A549 (cell line): ENCODE results near the gene TFAP2B. TPM values are rescaled to one million over a fixed set of nuclear protein-coding genes. Genes with fewer than 3 reads are reported as not detected.

Experiments used
- ATAC-seq, 2 experiments: fragments of 200-7000 bp in 1 of 2; fragments of >200 bp in 1 of 2; cut with Nextera tagmentation in 1 of 2; cut with Tn5 transposase in 1 of 2; 3 replicates each; pipeline versions ENCODE4 v1.8.0 to v1.9.1; 2018 to 2020; ENCODE audit warnings: mild to moderate bottlenecking in 1 of 2, moderate library complexity in 1 of 2
- CTCF ChIA-PET: fragments of 300-600 bp; sonication (Branson Sonifier 250); formaldehyde crosslinking; extraction: SDS; loops from one replicate; lab custom pipeline; 2021; ENCODE audit warnings: antibody characterized with exemption, inconsistent platforms; lab: Yijun Ruan, JAX
- POLR2A ChIA-PET: fragments of 350-600 bp; formaldehyde crosslinking; extraction: SDS; loops from one replicate; lab custom pipeline; 2021; ENCODE audit warnings: antibody characterized with exemption, inconsistent platforms; lab: Yijun Ruan, JAX
- DNase-seq, 2 experiments: peaks; one replicate each; pipeline versions ENCODE4 v3.0.0 to v3.0.0-alpha.2; 2011 to 2016; ENCODE audit warnings: low read depth in 1 of 2, low spot score in 1 of 2
- FAIRE-seq: peaks from 2 replicates; lab custom pipeline; 2011; peaks lifted over from hg19 to GRCh38; lab: Jason Lieb, UNC
- H3K27ac ChIP-seq, 2 experiments: fragments of >200 bp; sonication (Bioruptor Twin); formaldehyde crosslinking; 3 replicates each; pipeline ENCODE4 v1.5.1; 2016 to 2017
- H3K4me1 ChIP-seq: fragments of >200 bp; sonication (Bioruptor Twin); formaldehyde crosslinking; 3 replicates; pipeline ENCODE4 v1.6.1; 2016
- H3K4me2 ChIP-seq: fragments of >200 bp; sonication (Bioruptor Twin); formaldehyde crosslinking; 3 replicates; pipeline ENCODE4 v1.6.1; 2016
- H3K4me3 ChIP-seq: fragments of >200 bp; sonication (Bioruptor Twin); formaldehyde crosslinking; 3 replicates; pipeline ENCODE4 v1.5.1; 2016
- H3K9me3 ChIP-seq: fragments of >200 bp; sonication (Bioruptor Twin); formaldehyde crosslinking; 3 replicates; pipeline ENCODE4 v1.6.1; 2016
- CBX2 ChIP-seq: fragments of 200-600 bp; sonication (generic); IDR thresholded peaks from 2 replicates; pipeline ENCODE4 v1.6.1; 2016; ENCODE audit warnings: low read depth, mild to moderate bottlenecking, borderline replicate concordance
- CEBPB ChIP-seq, 2 experiments: fragments of >200 bp in 1 of 2; sonication (Bioruptor Twin) in 1 of 2; formaldehyde crosslinking in 1 of 2; IDR thresholded peaks; 2 replicates each; pipeline ENCODE4 v1.6.1; 2012 to 2016
- CHD4 ChIP-seq: fragments of 200-600 bp; sonication (generic); IDR thresholded peaks from 2 replicates; pipeline ENCODE4 v1.6.1; 2016; ENCODE audit warnings: antibody characterized with exemption, mild to moderate bottlenecking, borderline replicate concordance
- EHF ChIP-seq: fragments of 250-450 bp; sonication (Bioruptor Pico); IDR thresholded peaks from 2 replicates; pipeline ENCODE4 v1.5.0; 2020; ENCODE audit warnings: mild to moderate bottlenecking
- EHMT2 ChIP-seq: fragments of 200-600 bp; sonication (generic); IDR thresholded peaks from 2 replicates; pipeline ENCODE4 v1.6.1; 2016; ENCODE audit warnings: antibody characterized with exemption, low read depth, mild to moderate bottlenecking, moderate library complexity
- ESRRA ChIP-seq: fragments of 150-350 bp; IDR thresholded peaks from 2 replicates; pipeline ENCODE4 v1.6.1; 2014; ENCODE audit warnings: mild to moderate bottlenecking, low read length, borderline replicate concordance
- FOXS1 ChIP-seq: fragments of 250-450 bp; sonication (Bioruptor Pico); IDR thresholded peaks from 2 replicates; pipeline ENCODE4 v1.5.0; 2020; ENCODE audit warnings: mild to moderate bottlenecking, moderate library complexity
- HDAC2 ChIP-seq: fragments of 200-600 bp; sonication (generic); IDR thresholded peaks from 2 replicates; pipeline ENCODE4 v1.6.1; 2016
- HES2 ChIP-seq: fragments of >200 bp; sonication (Bioruptor Twin); formaldehyde crosslinking; IDR thresholded peaks from 2 replicates; pipeline ENCODE4 v1.6.1; 2016
- HOXB13 ChIP-seq: fragments of 250-450 bp; sonication (Bioruptor Pico); IDR thresholded peaks from 2 replicates; pipeline ENCODE4 v1.5.0; 2020; ENCODE audit warnings: low read depth, mild to moderate bottlenecking, moderate library complexity
- HOXB5 ChIP-seq: fragments of 250-450 bp; sonication (Bioruptor Pico); IDR thresholded peaks from 2 replicates; pipeline ENCODE4 v1.5.0; 2020; ENCODE audit warnings: mild to moderate bottlenecking, moderate library complexity
- JUNB ChIP-seq: fragments of >200 bp; sonication (Bioruptor Twin); formaldehyde crosslinking; IDR thresholded peaks from 2 replicates; pipeline ENCODE4 v1.6.1; 2016
- KDM5A ChIP-seq: fragments of 200-600 bp; sonication (generic); IDR thresholded peaks from 2 replicates; pipeline ENCODE4 v1.6.1; 2016; ENCODE audit warnings: antibody characterized with exemption, mild to moderate bottlenecking
- NPAS2 ChIP-seq: fragments of 250-450 bp; sonication (Bioruptor Pico); IDR thresholded peaks from 2 replicates; pipeline ENCODE4 v1.8.0; 2022; ENCODE audit warnings: mild to moderate bottlenecking, moderate library complexity, borderline replicate concordance
- NR3C1 ChIP-seq: fragments of >200 bp; sonication (Bioruptor Twin); formaldehyde crosslinking; IDR thresholded peaks from 3 replicates; pipeline ENCODE4 v1.6.1; 2017
- PHF8 ChIP-seq: fragments of 200-600 bp; sonication (generic); IDR thresholded peaks from 2 replicates; pipeline ENCODE4 v1.6.1; 2016; ENCODE audit warnings: low read depth, mild to moderate bottlenecking, antibody characterized with exemption, moderate library complexity, borderline replicate concordance
- POLR2A ChIP-seq: IDR thresholded peaks from 2 replicates; pipeline ENCODE4 v1.6.1; 2012; ENCODE audit warnings: mild to moderate bottlenecking, low read length
- POLR2AphosphoS2 ChIP-seq: conservative IDR thresholded peaks from 2 replicates; pipeline ENCODE4 v1.6.1; 2012; ENCODE audit warnings: low read length, improper control_type of control experiment, inconsistent platforms
- RAD21 ChIP-seq, 2 experiments: fragments of >200 bp in 1 of 2; sonication (Bioruptor Twin) in 1 of 2; formaldehyde crosslinking in 1 of 2; IDR thresholded peaks in 1 of 2; conservative IDR thresholded peaks in 1 of 2; 2 replicates in 1 of 2; 3 replicates in 1 of 2; pipeline ENCODE4 v1.6.1; 2012 to 2018; ENCODE audit warnings: inconsistent platforms in 1 of 2
- RCOR1 ChIP-seq: fragments of 150-350 bp; IDR thresholded peaks from 2 replicates; pipeline ENCODE4 v1.6.1; 2014; ENCODE audit warnings: antibody characterized with exemption, low read length, low read depth
- RNF2 ChIP-seq: fragments of 200-600 bp; sonication (generic); IDR thresholded peaks from 2 replicates; pipeline ENCODE4 v1.6.1; 2016; ENCODE audit warnings: low read depth, mild to moderate bottlenecking, antibody characterized with exemption, moderate library complexity, borderline replicate concordance
- SMC3 ChIP-seq: fragments of >200 bp; sonication (Bioruptor Twin); formaldehyde crosslinking; IDR thresholded peaks from 3 replicates; pipeline ENCODE4 v1.6.1; 2018; ENCODE audit warnings: inconsistent platforms
- SREBF2 ChIP-seq: fragments of 450-650 bp; IDR thresholded peaks from 2 replicates; pipeline ENCODE4 v1.6.1; 2014; ENCODE audit warnings: mild to moderate bottlenecking, moderate library complexity
- ZC3H11A ChIP-seq: fragments of 450-650 bp; IDR thresholded peaks from 2 replicates; pipeline ENCODE4 v1.6.1; 2014; ENCODE audit warnings: antibody characterized with exemption, mild to moderate bottlenecking
- ZNF302 ChIP-seq: fragments of 250-450 bp; sonication (Bioruptor Pico); IDR thresholded peaks from 2 replicates; pipeline ENCODE4 v1.9.0; 2021; ENCODE audit warnings: inconsistent platforms, mild to moderate bottlenecking, moderate library complexity
- ZSCAN20 ChIP-seq: fragments of 250-450 bp; sonication (Bioruptor Pico); IDR thresholded peaks from 2 replicates; pipeline ENCODE4 v1.8.0; 2022; ENCODE audit warnings: mild to moderate bottlenecking, moderate library complexity
- WGBS: methylation state at CpG from one replicate; pipeline ENCODE4 v1.1.6; 2017; ENCODE audit errors: missing lambda C conversion rate; 5-methylcytosine and 5-hydroxymethylcytosine counted together
- polyA plus RNA-seq, 4 experiments: library from polyadenylated mRNA; depleted of rRNA in 3 of 4; stranded (reverse); fragments of >200 nt; fragmentation: RNase III in 1 of 4; extraction: RNeasy Plus Mini Kit Qiagen cat#74134 plus additional on column Dnase treatment in 1 of 4; gene quantifications; 2 replicates in 3 of 4; 3 replicates in 1 of 4; pipeline ENCODE4 v1.2.3, GENCODE V29; 2011 to 2017
- TF ChIP-seq, protein P1 (sequence below): fragments of 150-350 bp; IDR thresholded peaks from 2 replicates; pipeline ENCODE4 v1.6.1; 2014; ENCODE audit warnings: low read depth, mild to moderate bottlenecking, low read length
- TF ChIP-seq, protein P2 (sequence below): IDR thresholded peaks from 2 replicates; pipeline ENCODE4 v1.6.1; 2012
- TF ChIP-seq, protein P3 (sequence below): fragments of 250-450 bp; sonication (Bioruptor Pico); IDR thresholded peaks from 2 replicates; pipeline ENCODE4 v1.5.0; 2020; ENCODE audit warnings: low read depth, mild to moderate bottlenecking, moderate library complexity

TFAP2B gene
- polyA plus RNA-seq, 2 of the 4 experiments (the other 2 are of a cell fraction) = not detected

- TF ChIP-seq ESRRA = no peak
Measured at GRCh38 chr6:50840112-50840810, 21.6 kb downstream of the TFAP2B start (continued).

GRCh38 chr6:50840811-50841192 is 22.1 kb downstream of the TFAP2B start:
- POLR2A ChIA-PET = no interaction called here
- no peak overlapping the region for H3K4me3 ChIP-seq
- H3K27ac ChIP-seq = no peak overlapping the region
- FAIRE-seq = no peak
- no peaks in the 10 kb centered on the region for H3K4me1 ChIP-seq
- DNase-seq = no peak
- TF ChIP-seq SREBF2 = no peak
- TF ChIP-seq HDAC2 = no peak
- no peak for TF ChIP-seq SMC3
- no peak for TF ChIP-seq ZNF302 (CRISPR knock-in tag)
- TF ChIP-seq CBX2 = no peak
- TF ChIP-seq, protein P1, sequence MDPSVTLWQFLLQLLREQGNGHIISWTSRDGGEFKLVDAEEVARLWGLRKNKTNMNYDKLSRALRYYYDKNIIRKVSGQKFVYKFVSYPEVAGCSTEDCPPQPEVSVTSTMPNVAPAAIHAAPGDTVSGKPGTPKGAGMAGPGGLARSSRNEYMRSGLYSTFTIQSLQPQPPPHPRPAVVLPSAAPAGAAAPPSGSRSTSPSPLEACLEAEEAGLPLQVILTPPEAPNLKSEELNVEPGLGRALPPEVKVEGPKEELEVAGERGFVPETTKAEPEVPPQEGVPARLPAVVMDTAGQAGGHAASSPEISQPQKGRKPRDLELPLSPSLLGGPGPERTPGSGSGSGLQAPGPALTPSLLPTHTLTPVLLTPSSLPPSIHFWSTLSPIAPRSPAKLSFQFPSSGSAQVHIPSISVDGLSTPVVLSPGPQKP = no peak
- no peak for TF ChIP-seq POLR2AphosphoS2
- ATAC-seq = no peak
- H3K9me3 ChIP-seq = no peaks in the 10 kb centered on the region
- 75% methylated on average over 18 of the region's 18 CpGs for WGBS
- no peak overlapping the region for H3K4me2 ChIP-seq
- CTCF ChIA-PET = no interaction called here

DNA sequence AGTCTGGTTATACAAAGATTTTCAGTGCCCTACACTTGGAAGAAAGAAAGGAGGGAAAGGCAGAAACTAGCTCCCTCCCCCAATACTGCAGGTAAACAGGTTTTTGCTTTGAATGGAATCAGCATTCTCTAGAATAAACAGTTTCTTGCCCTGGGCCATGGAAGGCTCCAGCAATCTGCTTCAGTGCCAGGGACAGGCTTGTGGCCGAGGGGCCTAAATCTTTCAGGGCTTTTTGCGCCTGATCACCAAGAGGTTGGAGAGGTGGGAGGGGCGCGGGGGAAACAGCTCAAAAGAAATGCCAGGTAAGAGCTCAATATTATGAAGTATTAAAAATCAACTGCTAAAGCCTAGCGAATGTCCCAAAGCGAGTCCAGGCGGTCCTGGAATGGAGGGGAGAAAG is 23.8 kb downstream of the TFAP2B start:
- DNase-seq = no peak
- Histone ChIP-seq H3K27ac (no peak overlapping the region), H3K4me2 (no peak overlapping the region), H3K4me3 (no peak overlapping the region), H3K9me3 (no peaks in the 10 kb centered on the region), H3K4me1 (no peaks in the 10 kb centered on the region)
- FAIRE-seq = no peak
- TF ChIP-seq RNF2 (no peak), EHF (CRISPR knock-in tag) (no peak), ZSCAN20 (CRISPR knock-in tag) (no peak), POLR2A (no peak), PHF8 (no peak), ZC3H11A (no peak)
- ATAC-seq = no peak
- WGBS = 49% methylated on average over 7 of the region's 7 CpGs
- POLR2A ChIA-PET = no interaction called here
- CTCF ChIA-PET = no interaction called here

- Histone ChIP-seq H3K4me1 (no peaks in the 10 kb centered on the region), H3K4me2 (no peak overlapping the region), H3K27ac (no peak overlapping the region), H3K4me3 (no peak overlapping the region), H3K9me3 (no peaks in the 10 kb centered on the region)
- ChIA-PET CTCF (no interaction called here), POLR2A (no interaction called here)
- no peak for DNase-seq
- ATAC-seq = no peak
- WGBS = 65% methylated on average over 27 of the region's 32 CpGs
- TF ChIP-seq RCOR1 (no peak), HES2 (no peak), EHF (CRISPR knock-in tag) (no peak), HOXB13 (no peak), POLR2A (no peak), CEBPB (IDR thresholded peaks at IDR 0.05) (no peak), NPAS2 (CRISPR knock-in tag) (no peak), HOXB5 (no peak), RAD21 (conservative IDR thresholded peaks at IDR 0.05 in 1 of 2, IDR thresholded peaks at IDR 0.05 in 1 of 2) (no peak), NR3C1 (no peak), JUNB (no peak), CHD4 (no peak), FOXS1 (CRISPR knock-in tag) (no peak), KDM5A (no peak), EHMT2 (no peak)
- TF ChIP-seq, protein P2, sequence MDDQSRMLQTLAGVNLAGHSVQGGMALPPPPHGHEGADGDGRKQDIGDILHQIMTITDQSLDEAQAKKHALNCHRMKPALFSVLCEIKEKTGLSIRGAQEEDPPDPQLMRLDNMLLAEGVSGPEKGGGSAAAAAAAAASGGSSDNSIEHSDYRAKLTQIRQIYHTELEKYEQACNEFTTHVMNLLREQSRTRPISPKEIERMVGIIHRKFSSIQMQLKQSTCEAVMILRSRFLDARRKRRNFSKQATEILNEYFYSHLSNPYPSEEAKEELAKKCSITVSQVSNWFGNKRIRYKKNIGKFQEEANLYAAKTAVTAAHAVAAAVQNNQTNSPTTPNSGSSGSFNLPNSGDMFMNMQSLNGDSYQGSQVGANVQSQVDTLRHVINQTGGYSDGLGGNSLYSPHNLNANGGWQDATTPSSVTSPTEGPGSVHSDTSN = no peak
- TF ChIP-seq, protein P3, sequence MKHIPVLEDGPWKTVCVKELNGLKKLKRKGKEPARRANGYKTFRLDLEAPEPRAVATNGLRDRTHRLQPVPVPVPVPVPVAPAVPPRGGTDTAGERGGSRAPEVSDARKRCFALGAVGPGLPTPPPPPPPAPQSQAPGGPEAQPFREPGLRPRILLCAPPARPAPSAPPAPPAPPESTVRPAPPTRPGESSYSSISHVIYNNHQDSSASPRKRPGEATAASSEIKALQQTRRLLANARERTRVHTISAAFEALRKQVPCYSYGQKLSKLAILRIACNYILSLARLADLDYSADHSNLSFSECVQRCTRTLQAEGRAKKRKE = no peak
- FAIRE-seq = no peak
Measured at GRCh38 chr6:50842861-50843384, 24.3 kb downstream of the TFAP2B start.
